Cortex of kidney (tissue), 1 donor: ENCODE data around the gene SRC.
"Not testable (repeated sequence)": the region's sequence is repeated elsewhere in the genome, so short reads cannot be mapped to it uniquely, and the experiment has no call there.

Source experiments
- DNase-seq: peaks from one replicate; lab custom pipeline; 2025; lab: John Stamatoyannopoulos, UW

SRC gene

DNA sequence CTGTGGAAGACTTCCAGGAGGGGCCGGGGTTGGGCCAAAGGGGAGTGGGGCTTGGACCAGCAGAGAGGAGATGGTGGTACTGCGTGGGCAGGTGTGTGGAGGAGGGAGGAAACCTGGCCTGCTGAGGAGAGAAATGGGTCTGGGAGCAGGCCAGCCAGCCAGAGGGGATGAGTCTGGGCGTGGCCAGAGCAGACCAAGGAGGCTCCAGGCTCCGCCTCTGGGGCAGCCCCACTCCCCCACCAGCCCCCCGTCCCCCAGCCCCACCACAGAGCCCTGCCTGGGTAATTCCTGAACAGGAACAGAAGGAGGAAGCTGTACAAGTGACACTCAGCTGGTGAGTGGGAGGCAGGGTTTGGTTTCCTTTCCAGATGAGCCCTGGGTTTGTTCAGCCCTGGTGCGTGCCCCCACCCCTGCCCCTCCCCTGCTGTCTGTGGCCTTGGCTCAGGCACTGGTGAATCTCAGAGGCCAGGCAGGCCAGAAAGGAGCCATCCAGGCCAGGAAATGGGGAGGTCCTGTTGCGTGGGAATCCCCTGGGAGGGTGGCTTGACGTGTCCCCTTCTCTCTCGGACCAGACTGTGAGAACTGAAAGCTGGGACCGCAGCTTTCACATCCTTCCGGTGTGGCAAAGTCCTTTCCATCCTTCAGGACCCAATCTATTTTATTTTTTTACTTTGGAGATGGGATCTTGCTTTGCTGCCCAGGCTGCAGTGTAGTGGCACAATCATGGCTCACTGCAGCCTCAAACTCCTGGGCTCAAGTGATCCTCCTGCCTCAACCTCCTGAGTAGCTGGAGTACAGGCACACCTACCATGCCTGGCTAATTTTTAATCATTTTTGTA is 9.4 kb upstream of the SRC start:
- no peak for DNase-seq

DNA sequence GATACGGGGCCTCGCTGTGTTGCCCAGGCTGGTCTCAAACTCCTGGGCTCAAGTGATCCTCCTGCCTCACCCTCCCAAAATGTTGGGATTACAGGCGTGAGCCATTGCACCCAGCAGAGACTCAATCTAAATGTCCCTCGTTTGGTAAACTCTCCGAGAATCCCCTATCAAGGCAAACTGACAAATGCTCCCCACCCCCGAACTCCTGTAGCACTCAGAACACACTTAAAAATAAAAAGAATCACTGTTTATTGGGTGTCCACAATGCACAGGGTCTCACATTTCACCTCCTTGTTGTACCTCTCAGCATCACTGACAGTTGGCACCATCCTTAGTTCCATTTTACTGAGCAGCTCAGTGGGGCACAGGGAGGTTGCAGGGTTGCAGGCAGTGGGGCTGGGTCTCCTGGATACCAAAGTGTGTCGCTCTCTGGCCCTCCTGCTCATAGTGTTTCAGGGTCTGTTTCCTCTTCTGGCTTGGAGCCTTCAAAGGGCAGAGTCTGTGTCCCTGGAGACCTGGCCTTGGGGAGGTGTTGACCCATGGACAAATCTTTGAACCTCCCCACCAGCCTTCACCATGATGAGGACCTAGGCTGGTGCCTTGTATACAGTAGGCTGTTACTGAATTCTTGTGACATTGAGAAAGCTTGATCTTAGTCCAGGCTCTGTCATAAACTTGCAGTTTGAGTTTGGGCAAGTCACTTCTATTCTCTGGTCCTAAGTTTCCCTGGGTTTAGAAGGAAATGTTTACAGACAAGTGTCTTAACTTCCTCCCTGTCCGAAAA is 8.5 kb upstream of the SRC start:
- no peak for DNase-seq

DNA sequence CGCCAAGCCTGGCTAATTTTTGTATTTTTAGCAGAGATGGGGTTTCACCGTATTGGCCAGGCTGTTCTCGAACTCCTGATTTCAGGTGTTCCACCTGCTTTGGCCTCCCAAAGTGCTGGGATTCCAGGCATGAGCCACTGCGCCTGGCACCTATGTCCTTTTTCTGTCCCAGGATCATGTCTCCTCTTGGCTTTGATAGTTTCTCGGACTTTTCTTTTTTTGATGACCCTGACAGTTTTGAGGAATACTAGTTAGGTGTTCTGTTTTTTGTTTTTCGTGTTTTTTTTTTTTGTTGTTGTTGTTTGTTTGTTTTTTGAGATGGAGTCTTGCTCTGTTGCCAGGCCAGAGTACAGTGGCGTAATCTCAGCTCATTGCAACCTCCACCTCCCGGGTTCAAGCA is 7.6 kb upstream of the SRC start:
- DNase-seq = not testable (repeated sequence)

DNA sequence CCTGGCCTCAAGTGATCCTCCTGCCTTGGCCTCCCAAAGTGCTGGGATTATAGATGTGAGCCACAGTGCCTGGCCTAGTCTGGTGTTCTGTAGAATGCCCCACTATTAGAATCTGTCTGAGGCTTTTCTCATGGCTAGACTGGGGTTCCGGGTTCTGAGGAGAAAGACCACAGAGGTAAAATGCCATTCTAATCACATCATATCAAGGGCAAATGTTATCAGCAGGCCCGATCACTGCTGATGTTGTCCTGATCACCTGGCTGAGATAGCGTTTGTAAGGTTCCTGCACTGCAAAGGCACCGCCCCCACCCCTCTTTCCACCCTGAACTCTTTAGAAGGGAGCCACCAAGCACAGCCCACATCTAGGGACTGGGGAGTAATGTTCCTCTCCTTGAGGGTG is 6.7 kb upstream of the SRC start:
- no peak for DNase-seq

DNA sequence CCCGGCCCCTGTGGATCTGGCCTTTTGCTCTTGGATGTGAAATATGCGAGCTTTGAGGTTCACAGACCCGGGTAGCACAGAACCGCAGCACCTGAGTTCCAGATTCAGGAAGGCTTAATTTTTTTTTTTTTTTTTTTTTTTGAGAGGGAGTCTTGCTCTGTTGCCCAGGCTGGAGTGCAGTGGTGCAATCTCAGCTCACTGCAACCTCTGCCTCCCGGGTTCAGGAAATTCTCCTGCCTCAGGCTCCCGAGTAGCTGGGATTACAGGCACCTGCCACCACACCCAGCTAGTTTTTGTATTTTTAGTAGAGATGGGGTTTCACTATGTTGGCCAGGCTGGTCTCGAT is 6.2 kb upstream of the SRC start:
- DNase-seq = not testable (repeated sequence)

DNA sequence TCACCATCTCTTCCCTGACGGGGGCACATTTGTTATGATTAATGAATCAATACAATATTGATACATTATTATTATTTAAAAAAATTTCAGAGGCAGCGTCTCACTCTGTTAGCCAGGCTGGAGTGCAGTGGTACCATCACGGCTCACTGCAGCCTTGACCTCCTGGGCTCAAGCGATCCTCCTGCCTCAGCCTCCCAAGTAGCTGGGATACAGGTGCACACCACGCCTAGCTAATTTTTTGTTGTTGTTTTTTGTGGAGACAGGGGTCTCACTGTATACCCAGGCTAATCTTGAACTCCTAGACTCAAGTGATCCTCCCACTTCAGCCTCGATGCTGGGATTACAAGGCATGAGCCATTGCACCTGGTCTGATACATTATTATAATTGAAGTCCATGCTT is 4.9 kb upstream of the SRC start:
- DNase-seq = no peak

DNA sequence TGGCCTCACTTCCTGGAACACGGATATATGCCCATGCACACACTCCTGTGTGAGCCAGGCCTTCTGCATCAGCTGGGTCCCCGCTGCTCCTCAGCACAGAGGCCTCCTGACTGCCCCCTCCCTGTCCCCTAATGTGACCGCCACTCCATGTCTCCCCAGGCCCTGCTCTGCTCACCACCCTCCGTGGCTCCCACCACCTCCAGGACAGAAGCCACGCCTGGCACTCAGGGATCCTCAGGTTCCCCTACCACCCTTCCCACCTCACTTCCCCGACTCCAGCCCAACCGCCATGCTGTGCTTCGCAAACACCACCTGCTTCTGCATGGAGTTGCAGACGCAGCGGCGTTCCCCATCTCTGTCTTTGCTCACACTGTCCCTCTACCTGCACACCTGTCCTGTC is 4.3 kb upstream of the SRC start:
- DNase-seq = no peak

DNA sequence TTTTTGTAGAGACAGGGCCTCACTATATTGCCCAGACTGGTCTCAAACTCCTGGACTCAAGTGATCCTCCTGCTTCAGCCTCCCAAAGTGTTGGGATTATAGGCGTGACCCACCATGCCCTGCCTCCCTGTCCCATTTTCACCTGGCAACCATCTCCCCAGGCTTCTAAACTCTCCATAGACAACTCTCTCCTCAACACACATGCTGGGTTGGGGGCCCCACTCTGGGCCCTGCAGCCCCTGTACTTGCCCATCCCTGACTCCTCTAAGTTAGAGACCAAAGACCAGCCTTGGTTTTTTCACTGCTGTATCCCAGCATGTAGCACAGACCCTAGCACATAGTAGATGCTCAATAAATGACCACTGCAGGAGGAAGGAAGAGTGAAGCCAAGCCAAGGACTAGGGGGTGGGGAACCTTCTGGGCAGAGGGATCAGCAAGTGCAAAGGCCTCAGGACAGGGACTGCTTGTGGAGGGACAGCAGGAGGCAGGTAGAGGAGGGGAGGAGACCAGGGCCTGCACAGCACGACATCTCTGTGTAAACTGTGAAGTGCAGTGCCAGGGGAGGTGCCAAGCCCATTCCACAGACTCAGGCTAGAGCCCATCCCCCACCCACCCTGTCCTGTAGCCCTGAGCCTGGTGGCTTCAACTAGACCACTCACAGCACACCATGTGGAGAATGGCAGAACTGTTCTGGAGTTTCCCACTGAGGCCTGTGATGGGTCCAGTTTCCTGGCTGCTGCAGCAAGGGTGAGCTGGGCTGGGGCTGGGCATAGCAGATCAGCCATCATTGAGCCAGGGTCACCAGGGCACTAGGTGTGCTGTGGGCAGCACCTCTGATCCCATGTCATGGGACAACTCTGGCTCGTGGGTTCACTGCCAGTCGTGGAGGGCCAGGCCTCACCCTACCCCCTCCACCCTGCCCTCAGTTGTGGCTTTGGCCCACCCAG is 3.4 kb upstream of the SRC start:
- no peak for DNase-seq

DNA sequence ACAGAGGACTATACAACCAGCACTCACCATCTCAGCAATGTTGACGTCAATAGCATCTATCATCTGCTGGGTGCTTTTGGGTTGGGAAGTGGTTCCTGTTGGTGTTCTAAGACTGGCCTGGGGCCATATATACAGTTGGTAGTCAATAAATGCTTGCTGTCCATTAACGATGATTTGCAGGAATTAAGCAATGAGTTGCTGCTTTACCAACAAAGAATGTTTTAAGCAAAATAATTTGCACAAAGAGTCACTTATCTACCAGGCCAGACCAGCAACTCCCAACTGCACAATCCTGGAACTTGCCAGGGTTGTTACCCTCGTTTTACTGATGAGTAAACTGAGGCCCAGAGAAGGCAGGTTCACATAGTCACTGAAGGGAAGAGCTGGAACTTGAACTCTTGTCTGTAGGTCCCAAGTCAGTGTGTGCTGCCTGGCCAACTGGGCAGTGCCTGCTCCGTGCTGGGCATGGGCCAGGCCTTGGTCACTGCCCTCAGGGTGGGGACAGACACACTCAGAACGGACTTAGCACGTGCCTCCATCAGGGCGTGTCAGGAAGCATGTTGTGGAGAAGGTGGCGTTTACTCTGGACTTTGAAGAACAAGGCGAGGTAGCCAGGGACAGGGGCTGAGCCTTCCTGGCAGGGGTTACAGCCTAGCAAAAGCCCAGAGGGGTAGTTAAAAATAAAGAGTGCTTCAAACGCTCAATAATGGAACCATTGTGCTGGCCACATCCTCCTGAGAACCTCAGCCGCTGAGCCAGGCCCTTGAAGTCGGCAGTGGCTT is 2.5 kb upstream of the SRC start:
- no peak for DNase-seq

DNA sequence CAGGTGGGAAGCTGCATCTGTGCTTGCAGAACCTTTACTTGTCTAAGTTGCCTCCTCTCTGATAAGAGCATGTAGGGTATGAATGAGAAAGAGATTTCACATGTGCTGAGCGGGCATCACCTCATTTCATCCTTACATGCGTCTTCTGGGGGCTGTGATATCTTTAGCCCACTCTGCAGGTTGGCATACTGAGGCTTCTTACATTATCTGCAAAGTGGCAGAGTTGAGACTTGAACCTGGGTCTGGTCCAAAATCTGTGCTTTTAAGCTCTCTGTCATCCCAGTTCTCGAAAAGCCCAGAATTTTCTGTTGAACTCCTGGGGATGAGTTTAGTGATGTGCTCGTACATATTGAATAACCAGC is 2.0 kb upstream of the SRC start:
- no peak for DNase-seq

DNA sequence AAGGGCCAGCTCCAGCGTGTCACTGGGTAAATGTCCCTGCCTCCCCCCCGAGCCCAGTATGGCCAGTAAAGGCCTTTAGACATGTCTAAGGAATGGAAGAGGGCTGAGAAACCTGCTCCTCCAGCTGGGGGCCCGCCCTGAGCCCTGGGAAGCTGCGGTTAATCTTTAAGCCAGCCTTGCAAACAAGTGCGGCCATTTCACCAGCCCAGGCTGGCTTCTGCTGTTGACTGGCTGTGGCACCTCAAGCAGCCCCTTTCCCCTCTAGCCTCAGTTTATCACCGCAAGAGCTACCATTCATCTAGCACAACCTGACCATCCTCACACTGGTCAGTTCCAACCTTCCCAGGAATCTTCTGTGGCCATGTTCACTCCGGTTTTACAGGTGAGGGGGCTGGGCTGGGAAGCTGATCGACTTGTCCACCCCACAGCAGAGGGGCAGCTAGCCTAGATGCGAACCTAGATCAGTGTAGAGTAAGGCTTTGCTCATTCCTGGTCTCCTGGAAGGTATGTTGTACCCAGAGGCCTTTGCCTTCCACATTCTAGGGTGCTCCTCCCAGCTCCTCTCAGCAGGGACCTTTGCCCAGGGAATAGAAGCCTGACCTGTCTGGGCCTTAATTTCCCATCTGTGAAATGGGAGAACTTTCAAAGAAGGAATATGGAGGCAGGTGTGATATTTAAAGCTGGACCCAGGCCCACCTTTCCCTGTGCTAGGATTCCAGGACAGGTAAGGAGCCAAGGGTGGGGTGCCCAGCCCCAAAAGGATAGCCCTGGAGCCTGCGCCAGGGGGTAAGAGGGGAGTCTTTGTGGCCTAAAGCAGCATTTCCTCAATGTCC is 1.2 kb upstream of the SRC start:
- DNase-seq = no peak

DNA sequence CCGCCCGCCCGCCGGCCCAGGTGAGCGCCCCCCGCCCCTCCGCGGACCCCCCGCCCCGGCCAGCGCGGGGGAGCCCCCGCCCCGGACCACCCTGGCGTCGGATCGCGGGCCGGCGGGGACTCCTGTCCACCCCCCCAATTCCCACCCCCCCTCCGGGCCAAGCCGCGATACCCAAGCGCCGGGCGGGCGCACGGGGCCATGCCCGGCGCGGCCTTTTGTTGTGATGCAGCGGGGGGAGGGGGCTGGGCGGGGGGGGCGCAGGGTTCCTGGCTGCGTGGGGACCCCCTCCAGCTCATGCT is 245 bp downstream of the SRC start:
- DNase-seq = no peak

DNA sequence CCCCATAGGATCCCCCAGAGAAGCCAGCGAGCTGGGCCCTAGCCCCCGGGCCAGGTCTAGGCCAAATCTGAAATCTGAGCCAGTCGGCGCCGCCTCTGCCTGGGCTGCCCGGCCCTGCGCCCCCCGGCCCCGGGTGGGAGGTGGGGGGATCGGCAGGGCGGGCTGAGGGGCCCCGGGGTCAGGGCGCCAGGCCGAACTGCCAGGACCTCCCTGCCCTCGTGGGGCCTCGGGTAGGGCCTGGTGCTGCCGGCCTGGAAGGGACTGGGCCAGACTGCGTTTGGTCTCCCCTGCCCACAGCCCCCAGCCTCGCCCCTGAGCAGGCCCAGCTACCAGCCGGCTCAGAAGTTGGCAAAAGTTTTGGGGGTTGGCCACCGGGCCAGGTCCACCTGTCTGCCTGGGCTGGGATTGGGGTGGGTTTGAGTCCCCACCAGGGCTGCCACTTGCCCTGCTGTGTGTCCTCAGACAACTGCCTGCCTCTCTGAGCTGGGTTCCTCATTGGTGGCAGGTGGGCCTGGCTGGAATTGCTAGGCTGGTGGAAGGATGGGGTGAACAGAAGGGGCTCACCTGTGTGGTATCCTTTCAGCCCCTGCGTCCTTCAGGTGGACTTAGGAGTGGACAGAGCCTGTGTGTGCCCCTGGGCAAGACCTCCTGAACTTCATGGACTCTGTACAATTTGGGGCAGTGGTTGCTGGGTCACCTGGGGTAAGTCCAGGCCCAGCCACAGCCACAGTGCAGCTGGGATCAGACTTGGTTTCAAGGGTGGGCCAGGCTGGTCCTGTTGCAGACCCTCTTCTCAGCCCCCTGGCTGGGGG is 801 bp downstream of the SRC start:
- no peak for DNase-seq

DNA sequence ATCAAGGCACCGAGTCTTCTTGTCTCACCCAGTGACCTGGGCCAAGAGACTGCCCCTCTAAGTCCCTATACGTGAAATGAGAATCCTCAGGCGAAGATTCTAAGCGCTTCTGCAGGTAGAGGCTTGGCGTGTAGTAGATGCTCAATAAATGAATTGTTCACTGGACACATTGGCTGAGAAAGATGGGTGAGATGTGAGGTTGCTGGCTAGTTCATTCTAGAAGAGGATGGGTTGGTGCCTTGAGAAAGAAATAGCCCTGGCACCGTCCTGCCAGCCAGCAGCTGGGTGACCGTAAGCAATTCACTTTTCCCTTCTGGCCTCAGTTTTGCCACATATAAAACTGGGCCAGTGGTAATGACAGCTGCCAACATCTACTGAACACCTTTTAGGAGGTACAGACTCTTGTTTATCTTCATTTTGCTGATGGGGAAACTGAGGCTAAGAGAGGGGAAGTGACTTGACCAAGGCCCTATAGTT is 1.4 kb downstream of the SRC start:
- DNase-seq = no peak

DNA sequence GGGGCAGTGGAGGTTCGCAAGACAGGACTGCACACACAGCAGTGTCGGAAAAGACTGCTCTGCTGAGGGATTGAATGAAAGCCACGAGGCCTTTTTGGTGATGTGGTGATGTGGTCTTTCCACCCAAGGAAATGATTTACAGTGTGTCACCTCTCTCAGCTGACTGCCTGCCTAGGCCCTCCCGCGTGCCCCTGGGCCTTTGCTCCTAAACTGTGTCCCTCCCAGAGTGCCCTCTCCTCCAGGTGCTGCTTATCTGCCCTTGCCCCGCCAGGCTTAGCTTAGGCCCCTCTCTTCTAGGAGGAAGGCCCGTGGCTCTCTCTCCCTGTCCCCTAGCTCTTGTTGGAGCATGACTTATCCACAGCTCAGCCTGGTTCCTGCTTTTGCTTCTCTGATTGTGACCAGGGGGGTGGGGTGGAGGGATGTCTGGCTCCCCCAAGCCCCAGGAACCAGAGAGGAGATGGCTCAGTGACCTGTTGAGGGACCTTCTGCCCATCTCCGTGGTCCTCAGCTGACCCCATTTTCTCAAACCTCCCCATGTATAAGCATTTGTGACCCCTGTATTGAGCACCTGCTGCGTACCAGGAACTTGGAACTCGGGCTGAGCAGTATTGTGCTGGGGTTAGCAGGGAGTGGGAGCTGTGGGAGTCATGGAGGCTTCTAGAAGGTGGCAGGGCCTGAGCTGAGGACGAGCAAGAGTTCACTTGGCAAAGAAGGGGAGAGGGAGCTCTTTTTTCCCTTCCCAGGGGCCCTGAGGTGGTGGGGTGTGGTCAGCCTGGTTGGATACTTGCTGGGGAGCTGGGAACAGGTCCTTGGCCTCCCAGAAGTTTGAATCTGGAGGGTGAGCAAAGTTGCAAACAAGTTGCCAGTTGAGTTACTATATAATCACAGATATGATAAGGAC is 2.2 kb downstream of the SRC start:
- no peak for DNase-seq

DNA sequence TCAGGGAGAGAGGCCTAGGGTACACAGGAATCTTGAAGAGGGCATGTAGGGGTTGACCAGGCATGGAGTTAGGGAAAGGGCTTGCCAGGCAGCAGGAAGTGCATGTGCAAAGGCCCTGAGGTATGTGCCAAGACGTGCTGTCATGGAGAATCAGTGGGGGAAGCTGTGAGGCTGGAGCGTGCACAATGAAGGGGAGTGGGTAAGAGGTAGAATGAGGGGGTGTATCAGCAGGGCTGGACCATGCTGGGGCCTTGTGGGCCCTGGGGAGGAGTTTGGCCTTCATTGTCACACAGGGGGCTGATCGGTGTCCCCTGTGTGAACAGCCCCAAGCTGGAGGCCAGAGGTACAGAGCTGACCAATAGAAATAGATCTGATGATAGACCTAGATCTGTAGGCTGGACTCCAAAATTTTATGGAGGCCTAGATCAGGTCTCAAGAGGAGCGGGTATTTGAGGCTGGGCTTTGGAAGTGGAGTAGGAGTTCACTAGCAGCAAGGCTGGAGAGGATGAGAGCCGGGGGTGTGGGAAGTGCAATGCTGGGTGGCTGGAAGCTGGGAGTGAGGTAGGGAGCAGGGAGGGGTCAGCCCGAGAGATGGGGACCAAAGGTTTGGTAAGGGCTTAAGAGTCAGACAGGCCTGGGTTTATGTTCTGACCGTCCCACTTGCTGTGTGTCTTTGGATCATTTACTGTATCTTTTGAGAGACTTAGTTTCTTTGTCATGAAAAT is 3.0 kb downstream of the SRC start:
- no peak for DNase-seq

DNA sequence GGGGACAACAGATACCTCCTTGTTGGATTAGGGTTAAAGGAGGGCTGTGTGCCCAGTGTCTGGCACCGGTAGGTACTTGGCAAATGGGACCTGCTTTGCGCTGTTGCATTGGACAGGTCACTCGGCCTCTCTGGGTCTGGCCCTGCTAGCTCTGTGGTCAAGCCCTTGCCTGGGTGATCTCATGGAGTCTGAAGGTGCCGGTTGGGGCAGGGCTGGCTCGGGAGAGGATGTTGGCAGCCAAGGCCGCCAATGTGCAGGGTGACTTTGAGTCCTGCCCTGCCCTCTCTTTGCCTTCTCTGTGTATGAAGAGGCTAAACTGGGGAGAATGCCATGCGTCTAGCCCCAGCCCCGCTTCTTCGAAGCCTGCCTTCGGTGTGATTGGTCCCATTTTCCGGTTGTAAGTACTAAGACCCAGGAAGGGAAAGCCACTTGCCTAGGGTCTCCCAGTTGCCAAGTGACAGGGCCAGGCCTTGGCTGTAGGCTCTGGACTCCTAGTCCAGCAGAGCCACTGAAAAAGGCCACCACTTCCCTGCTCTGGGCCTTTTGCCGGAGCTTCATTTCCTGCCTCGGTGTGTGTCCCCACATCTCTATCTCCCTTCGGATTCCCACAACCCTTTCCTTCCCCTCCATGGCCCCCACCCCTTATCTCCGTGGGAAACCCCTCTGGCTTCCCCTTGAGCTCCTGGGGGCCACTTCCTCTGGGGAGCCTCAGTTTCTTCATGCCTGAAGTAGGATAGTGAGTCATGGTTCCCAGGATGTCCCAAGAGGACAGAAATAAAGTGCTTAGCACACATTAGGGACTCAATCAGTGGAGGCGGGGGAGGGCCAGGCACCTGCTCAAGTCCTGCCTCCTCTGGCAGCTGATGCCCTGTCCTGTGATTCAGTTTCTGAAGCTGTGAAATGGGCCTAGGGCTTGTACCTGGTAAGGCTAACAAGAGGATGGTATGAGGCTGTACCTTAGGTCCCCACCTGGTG is 3.9 kb downstream of the SRC start:
- DNase-seq = no peak
